Panc1 (cell line): ENCODE results near the gene H6PD. TPM values are rescaled to one million over a fixed set of nuclear protein-coding genes. Genes with fewer than 3 reads are reported as not detected.

Experiments
- ATAC-seq: fragments of 200-7000 bp; cut with Tn5 transposase; 2 replicates; pipeline ENCODE4 v1.9.1; 2020; ENCODE audit warnings: mild to moderate bottlenecking, moderate library complexity
- BruUV-seq: library from RNA; stranded (reverse); fragments of 400-500 nt; replicated peaks from 2 replicates; lab custom pipeline; 2021; lab: Mats Ljungman, UMichigan
- CTCF ChIA-PET: fragments of 300-600 bp; sonication (Branson Sonifier 250); formaldehyde crosslinking; loops from one replicate; lab custom pipeline; 2022; ENCODE audit warnings: antibody characterized with exemption; lab: Charles Lee
- POLR2A ChIA-PET: fragments of 300-600 bp; sonication (Branson Sonifier 250); formaldehyde crosslinking; loops from one replicate; lab custom pipeline; 2022; ENCODE audit warnings: antibody characterized with exemption; lab: Charles Lee
- DNase-seq: peaks from one replicate; pipeline ENCODE4 v3.0.0-alpha.2; 2010; ENCODE audit warnings: low read depth, low spot score
- H3K27ac ChIP-seq: 2 replicates; pipeline ENCODE4 v1.5.1; 2011; ENCODE audit warnings: mild to moderate bottlenecking, low read length, inconsistent platforms
- H3K27me3 ChIP-seq: fragments of 200-500 bp; sonication (Bioruptor generic); 2 replicates; pipeline ENCODE4 v1.6.0; 2014; ENCODE audit warnings: low read length, inconsistent platforms; ENCODE audit not compliant: control insufficient read depth, insufficient read depth
- H3K36me3 ChIP-seq: fragments of 200-500 bp; sonication (Bioruptor generic); 2 replicates; pipeline ENCODE4 v1.5.1; 2014; ENCODE audit warnings: inconsistent platforms, mild to moderate bottlenecking, low read length, moderate library complexity; ENCODE audit not compliant: control insufficient read depth, insufficient read depth
- H3K4me1 ChIP-seq: 2 replicates; pipeline ENCODE4 v1.5.1; 2011; ENCODE audit warnings: inconsistent platforms, mild to moderate bottlenecking, low read length, moderate library complexity; ENCODE audit not compliant: control insufficient read depth, insufficient read depth
- H3K4me3 ChIP-seq, 2 experiments: 2 replicates each; pipeline ENCODE4 v1.5.1; 2011 to 2012; ENCODE audit warnings: low read depth in 2 of 2, low read length in 2 of 2, mild to moderate bottlenecking in 2 of 2, inconsistent platforms in 1 of 2, moderate library complexity in 1 of 2
- H3K9me3 ChIP-seq: fragments of 200-500 bp; sonication (Bioruptor generic); 2 replicates; pipeline ENCODE4 v1.5.1; 2014; ENCODE audit warnings: low read depth, mild to moderate bottlenecking, inconsistent platforms, low read length, moderate library complexity; ENCODE audit not compliant: control insufficient read depth, insufficient read depth
- POLR2AphosphoS5 ChIP-seq: IDR thresholded peaks from 2 replicates; pipeline ENCODE4 v1.6.1; 2012; ENCODE audit warnings: mild to moderate bottlenecking, low read depth, low read length, moderate library complexity
- REST ChIP-seq, 2 experiments: IDR thresholded peaks; 2 replicates each; pipeline ENCODE4 v1.6.1; 2011 to 2012; ENCODE audit warnings: low read depth in 2 of 2, control low read depth in 1 of 2, low read length in 1 of 2, mild to moderate bottlenecking in 1 of 2, moderate library complexity in 1 of 2; ENCODE audit not compliant: insufficient read depth in 1 of 2
- SIN3A ChIP-seq: IDR thresholded peaks from 2 replicates; pipeline ENCODE4 v1.6.1; 2012; ENCODE audit warnings: low read depth, mild to moderate bottlenecking, low read length, moderate library complexity, borderline replicate concordance; ENCODE audit not compliant: insufficient read depth
- TCF7L2 ChIP-seq: IDR thresholded peaks from 2 replicates; pipeline ENCODE4 v1.6.1; 2011; ENCODE audit warnings: mild to moderate bottlenecking, low read depth, low read length, inconsistent platforms
- in situ Hi-C: cut with HindIII; loops from 2 replicates; pipeline ENCODE4 v1.10.0; 2016; ENCODE audit warnings: low sequenced_read_pairs, low pct_unique_long_range_greater_than_20kb
- intact Hi-C: fragments of 100-400 bp; cut with micrococcal nuclease; formaldehyde crosslinking; loops from one replicate; pipeline ENCODE4 v1.10.0; 2022; ENCODE audit not compliant: unreplicated experiment
- total RNA-seq: library from RNA; stranded (reverse); gene quantifications from one replicate; pipeline ENCODE4 v1.2.1, GENCODE V29; 2021; ENCODE audit not compliant: unreplicated experiment
- TF ChIP-seq, protein P1 (sequence below): fragments of 450-650 bp; IDR thresholded peaks from 2 replicates; pipeline ENCODE4 v1.5.1; 2017; ENCODE audit warnings: mild to moderate bottlenecking

H6PD gene
- total RNA-seq, 1 experiment from 2014 or later = 23.5 TPM

- Histone ChIP-seq H3K9me3 (peaks cover 6% of the 10 kb centered on the region; the same call in 1 of the 2 replicates), H3K4me1 (peaks cover 54% of the 10 kb centered on the region), H3K27me3 (no peaks in the 10 kb centered on the region), H3K4me3 (peak within 1 kb of the TSS; percentile 62 to 96), H3K27ac (peak within 1 kb of the TSS; percentile 80), H3K36me3 (no peaks in the 10 kb centered on the region; the same call in 1 of the 2 replicates)
- ATAC-seq = peak; percentile 64
- no peak for DNase-seq
- TF ChIP-seq TCF7L2 (no peak), SIN3A (no peak), POLR2AphosphoS5 (peak; percentile 80), REST (IDR thresholded peaks at IDR 0.05; ENCODE audit: insufficient read depth in 1 of 2, low read depth in 2 of 2, low read length in 1 of 2) (no peak)
- TF ChIP-seq, protein P1, sequence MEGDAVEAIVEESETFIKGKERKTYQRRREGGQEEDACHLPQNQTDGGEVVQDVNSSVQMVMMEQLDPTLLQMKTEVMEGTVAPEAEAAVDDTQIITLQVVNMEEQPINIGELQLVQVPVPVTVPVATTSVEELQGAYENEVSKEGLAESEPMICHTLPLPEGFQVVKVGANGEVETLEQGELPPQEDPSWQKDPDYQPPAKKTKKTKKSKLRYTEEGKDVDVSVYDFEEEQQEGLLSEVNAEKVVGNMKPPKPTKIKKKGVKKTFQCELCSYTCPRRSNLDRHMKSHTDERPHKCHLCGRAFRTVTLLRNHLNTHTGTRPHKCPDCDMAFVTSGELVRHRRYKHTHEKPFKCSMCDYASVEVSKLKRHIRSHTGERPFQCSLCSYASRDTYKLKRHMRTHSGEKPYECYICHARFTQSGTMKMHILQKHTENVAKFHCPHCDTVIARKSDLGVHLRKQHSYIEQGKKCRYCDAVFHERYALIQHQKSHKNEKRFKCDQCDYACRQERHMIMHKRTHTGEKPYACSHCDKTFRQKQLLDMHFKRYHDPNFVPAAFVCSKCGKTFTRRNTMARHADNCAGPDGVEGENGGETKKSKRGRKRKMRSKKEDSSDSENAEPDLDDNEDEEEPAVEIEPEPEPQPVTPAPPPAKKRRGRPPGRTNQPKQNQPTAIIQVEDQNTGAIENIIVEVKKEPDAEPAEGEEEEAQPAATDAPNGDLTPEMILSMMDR = 0 out of 2 replicates have a peak, but pooled peaks have one; percentile 8
- CTCF ChIA-PET = interaction anchor here (1.1 kb wide), 1 partner anchor 163 kb away, joined by 4 read pairs; no protein-coding TSS in a partner anchor
- POLR2A ChIA-PET = interaction anchor here (0.6 kb wide), 3 partner anchors 47 to 166 kb away, joined by 3 to 4 read pairs (median 3); no protein-coding TSS in a partner anchor
- intact Hi-C loops (no loop called here), in situ Hi-C loops (no loop called here)
- no TSS peak for BruUV-seq
Observed at GRCh38 chr1:9292361-9293240, 58.0 kb downstream of the H6PD start, which contains the start of gene SPSB1. Gene SPSB1 (plus strand): TSS chr1:9292894. CDS start chr1:9355892, 62,998 bp downstream.

- H3K27me3 ChIP-seq = no peaks in the 10 kb centered on the region
- intact Hi-C loops (no loop called here), in situ Hi-C loops (no loop called here)
- H3K9me3 ChIP-seq = peaks cover 4% of the 10 kb centered on the region; the same call in 1 of the 2 replicates
- BruUV-seq = no TSS peak
- no peak overlapping the region for H3K27ac ChIP-seq
- DNase-seq (no peak), ATAC-seq (peak; percentile 19)
- POLR2A ChIA-PET = no interaction called here
- H3K4me1 ChIP-seq = peaks cover 59% of the 10 kb centered on the region
- CTCF ChIA-PET = no interaction called here
- TF ChIP-seq SIN3A (0 out of 2 replicates have a peak, but pooled peaks have one; percentile 23), REST (IDR thresholded peaks at IDR 0.05; ENCODE audit: insufficient read depth in 1 of 2, low read depth in 2 of 2, low read length in 1 of 2) (no peak), TCF7L2 (no peak), POLR2AphosphoS5 (no peak)
- TF ChIP-seq, protein P1 = no peak
- H3K4me3 ChIP-seq = peak overlapping the region; percentile 62 to 96
- no peaks in the 10 kb centered on the region; the same call in 1 of the 2 replicates for H3K36me3 ChIP-seq
Observed at GRCh38 chr1:9293241-9293532, 58.6 kb downstream of the H6PD start.
